Vagina (tissue), 2 donors: ENCODE data around the gene CCDC60. TPM values are rescaled to one million over a fixed set of nuclear protein-coding genes. Genes with fewer than 3 reads are reported as not detected.

Source experiments
- DNase-seq, 2 donors: peaks; one replicate each; pipeline ENCODE4 v3.0.0-alpha.2; 2017; ENCODE audit errors: extremely low spot score in 2 of 2
- H3K27ac ChIP-seq: fragments of 200-600 bp; sonication (generic); one replicate; pipeline ENCODE4 v1.5.1; 2019
- H3K27me3 ChIP-seq: fragments of 200-600 bp; sonication (generic); one replicate; pipeline ENCODE4 v1.5.1; 2019
- H3K36me3 ChIP-seq, 2 donors: fragments of 200-600 bp; sonication (generic); one replicate each; pipeline ENCODE4 v1.5.1; 2017 to 2019
- H3K4me1 ChIP-seq: fragments of 200-600 bp; sonication (generic); one replicate; pipeline ENCODE4 v1.5.1; 2019
- H3K4me3 ChIP-seq, 2 donors: fragments of 200-600 bp; sonication (generic); 1 replicate in 1 of 2; 2 replicates in 1 of 2; pipeline ENCODE4 v1.5.1; 2016 to 2019
- H3K9me3 ChIP-seq: fragments of 200-600 bp; sonication (generic); one replicate; pipeline ENCODE4 v1.5.1; 2019
- POLR2A ChIP-seq, 2 donors: fragments of 450-650 bp; IDR thresholded peaks; one replicate each; pipeline ENCODE4 v1.6.1; 2017; ENCODE audit warnings: antibody characterized with exemption in 2 of 2, mild to moderate bottlenecking in 2 of 2, moderate library complexity in 2 of 2
- POLR2AphosphoS5 ChIP-seq, 2 donors: sonication (generic); formaldehyde crosslinking; IDR thresholded peaks; one replicate each; pipeline ENCODE4 v1.9.0; 2017; ENCODE audit warnings: antibody characterized with exemption in 2 of 2, mild to moderate bottlenecking in 2 of 2, low read depth in 1 of 2; ENCODE audit not compliant: insufficient read depth in 1 of 2
- intact Hi-C: fragments of 100-400 bp; cut with DNase I; formaldehyde crosslinking; loops from one replicate; pipeline ENCODE4 v1.15.1; 2023
- total RNA-seq: library from RNA; depleted of rRNA; stranded (reverse); fragments of >200 nt; gene quantifications from one replicate; pipeline ENCODE4 v1.2.3, GENCODE V29; 2016
- TF ChIP-seq, protein P1 (sequence below), 3 experiments: fragments of 450-650 bp in 2 of 3; fragments of 200-600 bp in 1 of 3; sonication (generic) in 1 of 3; IDR thresholded peaks; one replicate each; pipeline ENCODE4 v1.5.1; 2017 to 2019; ENCODE audit warnings: antibody characterized with exemption in 3 of 3, mild to moderate bottlenecking in 2 of 3, moderate library complexity in 2 of 3

CCDC60 gene
- total RNA-seq, 1 donor from 2014 or later = not detected

DNA sequence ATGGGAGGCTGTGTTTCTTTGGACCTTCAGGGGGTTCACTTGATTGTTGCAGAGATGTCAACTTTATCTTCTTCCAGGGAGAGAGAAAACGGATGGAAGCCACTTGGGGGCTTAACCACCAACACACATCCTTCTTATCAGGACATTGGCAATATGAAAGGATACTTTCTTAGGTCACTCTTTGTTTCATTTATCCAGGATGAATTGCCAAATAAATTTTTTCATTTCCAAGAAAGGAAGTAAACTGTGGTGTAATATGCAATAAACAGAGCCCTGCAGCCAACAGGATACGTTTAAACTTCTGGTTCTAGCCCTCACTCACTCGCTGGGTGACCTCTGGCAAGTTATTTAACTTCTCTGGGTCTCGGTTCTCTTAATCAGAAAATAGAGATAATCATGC, 77.8 kb downstream of the CCDC60 start:
- Histone ChIP-seq H3K9me3 (no peaks in the 10 kb centered on the region), H3K4me3 (no peak overlapping the region), H3K4me1 (no peaks in the 10 kb centered on the region), H3K36me3 (no peaks in the 10 kb centered on the region), H3K27me3 (no peaks in the 10 kb centered on the region), H3K27ac (no peak overlapping the region)
- no peak for DNase-seq
- TF ChIP-seq POLR2AphosphoS5 (IDR thresholded peaks at IDR 0.05; ENCODE audit: insufficient read depth in 1 of 2, low read depth in 1 of 2) (no peak), POLR2A (IDR thresholded peaks at IDR 0.05) (no peak)
- TF ChIP-seq, protein P1, sequence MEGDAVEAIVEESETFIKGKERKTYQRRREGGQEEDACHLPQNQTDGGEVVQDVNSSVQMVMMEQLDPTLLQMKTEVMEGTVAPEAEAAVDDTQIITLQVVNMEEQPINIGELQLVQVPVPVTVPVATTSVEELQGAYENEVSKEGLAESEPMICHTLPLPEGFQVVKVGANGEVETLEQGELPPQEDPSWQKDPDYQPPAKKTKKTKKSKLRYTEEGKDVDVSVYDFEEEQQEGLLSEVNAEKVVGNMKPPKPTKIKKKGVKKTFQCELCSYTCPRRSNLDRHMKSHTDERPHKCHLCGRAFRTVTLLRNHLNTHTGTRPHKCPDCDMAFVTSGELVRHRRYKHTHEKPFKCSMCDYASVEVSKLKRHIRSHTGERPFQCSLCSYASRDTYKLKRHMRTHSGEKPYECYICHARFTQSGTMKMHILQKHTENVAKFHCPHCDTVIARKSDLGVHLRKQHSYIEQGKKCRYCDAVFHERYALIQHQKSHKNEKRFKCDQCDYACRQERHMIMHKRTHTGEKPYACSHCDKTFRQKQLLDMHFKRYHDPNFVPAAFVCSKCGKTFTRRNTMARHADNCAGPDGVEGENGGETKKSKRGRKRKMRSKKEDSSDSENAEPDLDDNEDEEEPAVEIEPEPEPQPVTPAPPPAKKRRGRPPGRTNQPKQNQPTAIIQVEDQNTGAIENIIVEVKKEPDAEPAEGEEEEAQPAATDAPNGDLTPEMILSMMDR (IDR thresholded peaks at IDR 0.05) = no peak
- intact Hi-C loops = loop anchor here (5.0 kb wide), 1 partner anchor 295 kb away; no protein-coding TSS in a partner anchor

DNA sequence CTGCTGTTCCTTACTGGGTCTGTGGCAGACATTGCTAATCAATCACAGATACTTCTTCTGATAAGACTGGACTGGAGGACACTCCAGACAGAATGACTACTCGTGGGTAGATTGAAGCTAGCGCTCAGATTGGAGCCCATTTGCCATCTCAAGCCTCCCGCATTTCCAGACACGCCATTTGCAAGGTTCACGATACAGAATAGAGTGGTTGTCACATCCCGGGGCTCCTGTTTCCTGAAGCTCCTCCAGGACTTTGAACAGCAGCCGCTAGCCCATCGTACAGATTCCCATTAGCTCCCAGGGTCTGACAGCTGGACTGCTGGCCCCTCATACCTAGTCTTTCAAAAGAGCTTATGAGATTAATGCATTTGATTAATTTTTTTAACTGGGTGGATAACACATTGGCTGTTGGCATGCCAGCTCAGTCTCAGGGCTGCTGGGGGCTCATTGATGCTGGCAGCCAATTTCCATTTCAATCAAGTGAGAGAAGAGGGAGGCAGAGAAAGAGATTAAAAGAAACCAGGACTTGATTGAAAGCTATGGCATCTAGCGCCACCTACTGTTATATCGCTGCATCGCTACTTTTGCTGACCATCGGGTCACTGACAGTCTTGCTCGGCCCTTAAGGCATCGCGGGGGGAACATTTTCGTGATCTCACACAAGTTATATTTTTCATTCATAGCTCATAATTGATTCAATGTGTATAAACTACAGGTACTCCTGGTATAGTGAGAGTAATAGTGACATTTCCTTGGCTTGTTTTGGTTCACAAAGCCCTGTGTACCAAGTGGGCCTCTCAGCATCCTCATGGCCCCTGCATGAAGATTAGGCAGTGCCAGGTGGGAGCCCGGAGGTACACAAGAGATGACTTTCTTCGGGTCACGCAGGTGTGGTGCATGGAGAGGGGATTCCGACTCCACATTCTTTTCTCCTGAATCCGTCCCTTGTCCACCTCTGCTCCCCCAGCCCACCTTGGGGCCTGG, 78.6 kb downstream of the CCDC60 start:
- TF ChIP-seq, protein P1 (IDR thresholded peaks at IDR 0.05) = peak; percentile 44 to 75 (median 65)
- TF ChIP-seq POLR2A (IDR thresholded peaks at IDR 0.05) = no peak
- no peaks in the 10 kb centered on the region for H3K27me3 ChIP-seq

DNA sequence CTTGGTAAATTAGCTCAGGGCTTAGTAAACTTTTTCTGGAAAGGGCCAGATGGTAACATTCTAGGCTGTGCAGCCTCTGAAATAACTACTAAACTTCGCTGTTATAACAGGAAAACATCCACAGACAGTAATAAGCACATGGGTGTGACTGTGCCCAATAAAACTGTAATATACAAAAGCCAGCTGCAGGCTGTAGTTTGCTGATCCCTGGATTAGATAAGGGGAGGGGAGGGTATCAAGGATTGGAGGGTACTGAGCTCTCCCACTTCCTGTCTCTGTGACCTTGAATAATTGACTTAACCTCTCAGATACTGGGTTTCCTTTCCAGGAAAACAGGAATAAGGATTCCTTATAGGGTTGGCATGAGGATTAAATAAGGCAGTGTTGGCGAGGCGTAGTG, 81.2 kb downstream of the CCDC60 start:
- H3K27ac ChIP-seq = no peak overlapping the region
- DNase-seq = no peak
- TF ChIP-seq, protein P1 (IDR thresholded peaks at IDR 0.05) = no peak
- TF ChIP-seq POLR2AphosphoS5 (IDR thresholded peaks at IDR 0.05; ENCODE audit: insufficient read depth in 1 of 2, low read depth in 1 of 2) (no peak), POLR2A (IDR thresholded peaks at IDR 0.05) (no peak)
- H3K4me1 ChIP-seq = no peaks in the 10 kb centered on the region
- H3K27me3 ChIP-seq = no peaks in the 10 kb centered on the region
- intact Hi-C loops = no loop called here
- H3K36me3 ChIP-seq = no peaks in the 10 kb centered on the region
- no peaks in the 10 kb centered on the region for H3K9me3 ChIP-seq
- no peak overlapping the region for H3K4me3 ChIP-seq

More for the DNA sequence above, 78.6 kb downstream of the CCDC60 start:
- Histone ChIP-seq H3K27ac (no peak overlapping the region), H3K4me3 (no peak overlapping the region), H3K4me1 (no peaks in the 10 kb centered on the region), H3K9me3 (no peaks in the 10 kb centered on the region), H3K36me3 (no peaks in the 10 kb centered on the region)
- intact Hi-C loops = loop anchor here (5.0 kb wide), 1 partner anchor 296 kb away; no protein-coding TSS in a partner anchor
- no peak for DNase-seq

DNA sequence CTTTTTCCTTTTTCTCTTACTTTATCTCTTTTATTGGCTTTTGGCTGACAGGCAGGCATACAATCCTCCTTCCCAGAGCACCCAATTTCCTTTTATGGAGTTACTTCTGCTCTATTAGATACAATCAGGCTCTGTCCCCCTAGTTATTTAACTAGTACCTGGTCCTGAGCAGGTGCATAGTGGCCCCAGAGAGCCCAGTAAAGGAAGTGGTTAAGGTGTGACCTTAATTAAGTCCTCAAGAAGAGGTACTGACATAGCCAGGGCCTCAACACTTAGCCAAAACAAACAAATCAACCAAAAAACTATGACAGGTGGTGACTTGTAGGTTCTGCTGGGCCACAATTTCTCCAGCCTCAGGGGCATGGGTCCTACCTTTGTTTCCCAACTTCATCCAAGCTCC, 82.9 kb downstream of the CCDC60 start:
- H3K4me3 ChIP-seq = no peak overlapping the region
- TF ChIP-seq, protein P1 (IDR thresholded peaks at IDR 0.05) = no peak
- TF ChIP-seq POLR2A (IDR thresholded peaks at IDR 0.05) (no peak), POLR2AphosphoS5 (IDR thresholded peaks at IDR 0.05; ENCODE audit: insufficient read depth in 1 of 2, low read depth in 1 of 2) (no peak)
- H3K4me1 ChIP-seq = no peaks in the 10 kb centered on the region
- H3K9me3 ChIP-seq = no peaks in the 10 kb centered on the region
- DNase-seq = no peak
- H3K36me3 ChIP-seq = no peaks in the 10 kb centered on the region
- no peaks in the 10 kb centered on the region for H3K27me3 ChIP-seq
- intact Hi-C loops = no loop called here
- no peak overlapping the region for H3K27ac ChIP-seq

DNA sequence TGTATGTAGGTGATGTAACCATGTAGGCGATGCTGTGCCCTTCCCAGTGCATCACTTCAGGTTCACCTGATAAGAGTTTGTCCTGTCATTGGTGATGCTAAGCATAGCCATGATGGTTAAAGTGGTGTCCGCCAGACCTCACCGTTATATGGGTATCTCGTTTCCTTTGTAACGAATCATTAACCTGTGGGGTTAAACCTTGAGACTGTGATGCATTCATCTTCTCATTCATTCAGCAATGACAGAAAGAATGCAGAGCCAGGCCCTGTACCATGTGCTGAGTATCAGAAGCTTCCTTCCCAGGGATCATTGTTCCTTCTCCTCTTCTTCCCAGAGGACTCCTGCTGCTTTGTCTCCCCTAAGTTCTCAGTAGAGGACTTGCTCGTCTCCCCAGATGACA, 84.9 kb downstream of the CCDC60 start:
- H3K27ac ChIP-seq = no peak overlapping the region
- H3K27me3 ChIP-seq = no peaks in the 10 kb centered on the region
- no peak overlapping the region for H3K4me3 ChIP-seq
- no peaks in the 10 kb centered on the region for H3K9me3 ChIP-seq
- no peak for TF ChIP-seq POLR2A (IDR thresholded peaks at IDR 0.05)
- TF ChIP-seq, protein P1 (IDR thresholded peaks at IDR 0.05) = no peak
- TF ChIP-seq POLR2AphosphoS5 (IDR thresholded peaks at IDR 0.05; ENCODE audit: insufficient read depth in 1 of 2, low read depth in 1 of 2) = no peak
- no peaks in the 10 kb centered on the region for H3K36me3 ChIP-seq
- H3K4me1 ChIP-seq = no peaks in the 10 kb centered on the region
- DNase-seq = no peak
- intact Hi-C loops = no loop called here
